ENCODE measurements around the gene LRRC36.
"Not testable (repeated sequence)": the region's sequence is repeated elsewhere in the genome, so short reads cannot be mapped to it uniquely, and the experiment has no call there.

LRRC36 gene

GRCh38 chr16:67411339-67411738 is 84.7 kb downstream of the LRRC36 start:
- H3K4me1 ChIP-seq = no peaks in the 10 kb centered on the region
- H3K36me3 ChIP-seq = no peaks in the 10 kb centered on the region
- no peaks in the 10 kb centered on the region for H4K20me1 ChIP-seq
- no peaks in the 10 kb centered on the region for H3K9me3 ChIP-seq
- H3K9ac ChIP-seq = no peak overlapping the region
- peaks cover 19% of the 10 kb centered on the region for H3K27me3 ChIP-seq
- H3K27ac ChIP-seq = no peak overlapping the region
- no peak overlapping the region for H3K4me3 ChIP-seq
- no peak overlapping the region for H3K4me2 ChIP-seq
- TF ChIP-seq Cebpa-rat (IDR thresholded peaks at IDR 0.05) = no peak

- H3K9ac ChIP-seq = no peak overlapping the region
- no peaks in the 10 kb centered on the region for H3K4me1 ChIP-seq
- no peaks in the 10 kb centered on the region for H4K20me1 ChIP-seq
- no peaks in the 10 kb centered on the region for H3K36me3 ChIP-seq
- H3K4me3 ChIP-seq = no peak overlapping the region
- no peak for TF ChIP-seq Cebpa-rat (IDR thresholded peaks at IDR 0.05)
- no peak overlapping the region for H3K4me2 ChIP-seq
- peaks cover 28% of the 10 kb centered on the region for H3K27me3 ChIP-seq
- no peak overlapping the region for H3K27ac ChIP-seq
- no peaks in the 10 kb centered on the region for H3K9me3 ChIP-seq
Measured at GRCh38 chr16:67412294-67412693, 85.7 kb downstream of the LRRC36 start.

- H3K9ac ChIP-seq = no peak overlapping the region
- H3K9me3 ChIP-seq = no peaks in the 10 kb centered on the region
- no peak overlapping the region for H3K27ac ChIP-seq
- TF ChIP-seq Cebpa-rat (IDR thresholded peaks at IDR 0.05) = no peak
- no peaks in the 10 kb centered on the region for H3K36me3 ChIP-seq
- no peaks in the 10 kb centered on the region for H3K4me1 ChIP-seq
- peaks cover 35% of the 10 kb centered on the region for H3K27me3 ChIP-seq
- H3K4me3 ChIP-seq = no peak overlapping the region
- no peak overlapping the region for H3K4me2 ChIP-seq
- H4K20me1 ChIP-seq = no peaks in the 10 kb centered on the region
Measured at GRCh38 chr16:67413978-67414911, 87.6 kb downstream of the LRRC36 start.

- peaks cover 35% of the 10 kb centered on the region for H3K27me3 ChIP-seq
- not testable (repeated sequence) for H3K9me3 ChIP-seq, H3K27ac ChIP-seq, H3K36me3 ChIP-seq, H3K9ac ChIP-seq, H3K4me2 ChIP-seq, H4K20me1 ChIP-seq, H3K4me1 ChIP-seq, H3K4me3 ChIP-seq
Measured at GRCh38 chr16:67415421-67415820, 88.8 kb downstream of the LRRC36 start.

- H3K9me3 ChIP-seq = no peaks in the 10 kb centered on the region
- no peaks in the 10 kb centered on the region for H3K36me3 ChIP-seq
- H4K20me1 ChIP-seq = no peaks in the 10 kb centered on the region
- TF ChIP-seq Cebpa-rat (IDR thresholded peaks at IDR 0.05) = no peak
- H3K4me3 ChIP-seq = no peak within 1 kb of the TSS
- H3K4me2 ChIP-seq = no peak within 1 kb of the TSS
- H3K4me1 ChIP-seq = no peaks in the 10 kb centered on the region
- H3K27ac ChIP-seq = no peak within 1 kb of the TSS
- no peak within 1 kb of the TSS for H3K9ac ChIP-seq
- H3K27me3 ChIP-seq = peaks cover 35% of the 10 kb centered on the region
Measured at GRCh38 chr16:67415872-67416793, 89.5 kb downstream of the LRRC36 start, which contains the start of gene ZDHHC1. TSS of gene ZDHHC1 (minus strand) at chr16:67416477. CDS start at chr16:67407775, 8,702 bp downstream.

GRCh38 chr16:67417333-67418061 is 90.9 kb downstream of the LRRC36 start:
- no peak for TF ChIP-seq Cebpa-rat (IDR thresholded peaks at IDR 0.05)

GRCh38 chr16:67419502-67419901 is 92.9 kb downstream of the LRRC36 start:
- Histone ChIP-seq H3K27me3 (peaks cover 35% of the 10 kb centered on the region), H3K27ac (no peak overlapping the region), H3K4me1 (peaks cover 11% of the 10 kb centered on the region), H3K4me2 (no peak overlapping the region), H3K4me3 (no peak overlapping the region), H4K20me1 (no peaks in the 10 kb centered on the region), H3K9ac (no peak overlapping the region), H3K36me3 (no peaks in the 10 kb centered on the region), H3K9me3 (no peaks in the 10 kb centered on the region)
- no peak for TF ChIP-seq Cebpa-rat (IDR thresholded peaks at IDR 0.05)

More at GRCh38 chr16:67417333-67418061, 90.9 kb downstream of the LRRC36 start:
- no peak overlapping the region for H3K27ac ChIP-seq
- H3K4me2 ChIP-seq = no peak overlapping the region
- no peak overlapping the region for H3K9ac ChIP-seq
- no peaks in the 10 kb centered on the region for H3K9me3 ChIP-seq
- no peaks in the 10 kb centered on the region for H3K36me3 ChIP-seq
- H3K4me3 ChIP-seq = no peak overlapping the region
- no peaks in the 10 kb centered on the region for H3K4me1 ChIP-seq
- no peaks in the 10 kb centered on the region for H4K20me1 ChIP-seq
- peaks cover 35% of the 10 kb centered on the region for H3K27me3 ChIP-seq

GRCh38 chr16:67419931-67420330 is 93.3 kb downstream of the LRRC36 start:
- Histone ChIP-seq H3K27me3 (peaks cover 30% of the 10 kb centered on the region), H3K36me3 (no peaks in the 10 kb centered on the region), H4K20me1 (no peaks in the 10 kb centered on the region), H3K4me3 (no peak overlapping the region), H3K4me1 (peaks cover 16% of the 10 kb centered on the region), H3K4me2 (no peak overlapping the region), H3K9me3 (no peaks in the 10 kb centered on the region), H3K27ac (no peak overlapping the region), H3K9ac (no peak overlapping the region)
- TF ChIP-seq Cebpa-rat (IDR thresholded peaks at IDR 0.05) = no peak

GRCh38 chr16:67421030-67421429 is 94.4 kb downstream of the LRRC36 start:
- peaks cover 19% of the 10 kb centered on the region for H3K27me3 ChIP-seq
- H3K4me3 ChIP-seq = no peak overlapping the region
- no peak overlapping the region for H3K4me2 ChIP-seq
- H3K27ac ChIP-seq = no peak overlapping the region
- no peak overlapping the region for H3K9ac ChIP-seq
- no peaks in the 10 kb centered on the region for H4K20me1 ChIP-seq
- no peaks in the 10 kb centered on the region for H3K9me3 ChIP-seq
- no peak for TF ChIP-seq Cebpa-rat (IDR thresholded peaks at IDR 0.05)
- no peaks in the 10 kb centered on the region for H3K36me3 ChIP-seq
- peaks cover 23% of the 10 kb centered on the region for H3K4me1 ChIP-seq

Data from BLaER1 (cell line).